HepG2 (cell line): Measurements from ENCODE around the gene DCTN4. TPM values are rescaled to one million over a fixed set of nuclear protein-coding genes. Genes with fewer than 3 reads are reported as not detected.

Source experiments
- ARID3A ChIP-seq: IDR thresholded peaks from 2 replicates; pipeline ENCODE4 v1.6.1; 2012; ENCODE audit warnings: low read depth, low read length, improper control_type of control experiment
- ARNTL ChIP-seq: sonication (generic); formaldehyde crosslinking; IDR thresholded peaks from 2 replicates; pipeline ENCODE4 v1.4.0; 2020; ENCODE audit warnings: mild to moderate bottlenecking, missing genetic modification reagents
- BCL3 ChIP-seq: sonication (generic); formaldehyde crosslinking; IDR thresholded peaks from 2 replicates; pipeline ENCODE4 v1.5.1; 2020; ENCODE audit warnings: mild to moderate bottlenecking, missing genetic modification reagents, moderate library complexity
- BRD4 ChIP-seq: sonication (generic); formaldehyde crosslinking; IDR thresholded peaks from 2 replicates; pipeline ENCODE4 v1.4.0; 2020; ENCODE audit warnings: missing genetic modification reagents
- DMAP1 ChIP-seq: IDR thresholded peaks from 2 replicates; pipeline ENCODE4 v1.6.1; 2016
- FOSL1 ChIP-seq: sonication (generic); formaldehyde crosslinking; IDR thresholded peaks from 2 replicates; pipeline ENCODE4 v1.9.0; 2021; ENCODE audit warnings: missing genetic modification reagents, borderline replicate concordance
- FOXK1 ChIP-seq: sonication (generic); formaldehyde crosslinking; IDR thresholded peaks from 2 replicates; pipeline ENCODE4 v1.4.0; 2020; ENCODE audit warnings: low read depth, missing genetic modification reagents, borderline replicate concordance
- HOXA3 ChIP-seq: sonication (generic); formaldehyde crosslinking; IDR thresholded peaks from 2 replicates; pipeline ENCODE4 v1.5.0; 2020; ENCODE audit warnings: missing genetic modification reagents
- KDM1A ChIP-seq: IDR thresholded peaks from 2 replicates; pipeline ENCODE4 v1.6.1; 2016; ENCODE audit warnings: missing compliant biosample characterization
- KDM2A ChIP-seq: sonication (generic); formaldehyde crosslinking; IDR thresholded peaks from 2 replicates; pipeline ENCODE4 v1.4.0; 2020; ENCODE audit warnings: low read depth, missing genetic modification reagents, borderline replicate concordance
- KLF13 ChIP-seq: sonication (generic); formaldehyde crosslinking; IDR thresholded peaks from 2 replicates; pipeline ENCODE4 v1.4.0; 2020; ENCODE audit warnings: mild to moderate bottlenecking, missing genetic modification reagents
- KMT2A ChIP-seq: sonication (generic); formaldehyde crosslinking; IDR thresholded peaks from 2 replicates; pipeline ENCODE4 v1.4.0; 2020; ENCODE audit warnings: missing genetic modification reagents
- PHF20 ChIP-seq: sonication (generic); formaldehyde crosslinking; IDR thresholded peaks from 2 replicates; pipeline ENCODE4 v1.5.0; 2020; ENCODE audit warnings: mild to moderate bottlenecking, missing genetic modification reagents
- POGZ ChIP-seq: sonication (generic); formaldehyde crosslinking; IDR thresholded peaks from 2 replicates; pipeline ENCODE4 v1.4.0; 2020; ENCODE audit warnings: mild to moderate bottlenecking, missing genetic modification reagents
- RORA ChIP-seq: sonication (generic); formaldehyde crosslinking; IDR thresholded peaks from 2 replicates; pipeline ENCODE4 v1.5.0; 2020; ENCODE audit warnings: mild to moderate bottlenecking, missing genetic modification reagents, moderate library complexity
- SP4 ChIP-seq: sonication (generic); formaldehyde crosslinking; IDR thresholded peaks from 2 replicates; pipeline ENCODE4 v1.8.1; 2023; ENCODE audit warnings: mild to moderate bottlenecking, missing genetic modification reagents
- ZMYM3 ChIP-seq: sonication (generic); formaldehyde crosslinking; IDR thresholded peaks from 2 replicates; pipeline ENCODE4 v1.5.1; 2020; ENCODE audit warnings: mild to moderate bottlenecking, missing genetic modification reagents
- ZNF207 ChIP-seq: fragments of 450-650 bp; IDR thresholded peaks from 2 replicates; pipeline ENCODE4 v1.6.1; 2016; ENCODE audit warnings: antibody characterized with exemption, borderline replicate concordance
- ZNF263 ChIP-seq: sonication (generic); formaldehyde crosslinking; IDR thresholded peaks from 2 replicates; pipeline ENCODE4 v1.4.0; 2020; ENCODE audit warnings: missing genetic modification reagents
- ZNF317 ChIP-seq: sonication (generic); formaldehyde crosslinking; IDR thresholded peaks from 2 replicates; pipeline ENCODE4 v1.5.0; 2020; ENCODE audit warnings: mild to moderate bottlenecking, missing genetic modification reagents
- ZNF354B ChIP-seq: sonication (generic); formaldehyde crosslinking; IDR thresholded peaks from 2 replicates; pipeline ENCODE4 v1.8.0; 2022; ENCODE audit warnings: mild to moderate bottlenecking, missing genetic modification reagents
- ZNF431 ChIP-seq: sonication (generic); formaldehyde crosslinking; IDR thresholded peaks from 2 replicates; pipeline ENCODE4 v1.9.0; 2022; ENCODE audit warnings: missing genetic modification reagents, low read depth, mild to moderate bottlenecking, borderline replicate concordance
- ZNF547 ChIP-seq: sonication (generic); formaldehyde crosslinking; IDR thresholded peaks from 2 replicates; pipeline ENCODE4 v1.5.1; 2020; ENCODE audit warnings: mild to moderate bottlenecking, missing genetic modification reagents
- ZNF564 ChIP-seq: sonication (generic); formaldehyde crosslinking; IDR thresholded peaks from 2 replicates; pipeline ENCODE4 v1.8.1; 2023; ENCODE audit warnings: mild to moderate bottlenecking, missing genetic modification reagents
- ZNF605 ChIP-seq: sonication (generic); formaldehyde crosslinking; IDR thresholded peaks from 2 replicates; pipeline ENCODE4 v1.8.0; 2022; ENCODE audit warnings: mild to moderate bottlenecking, missing genetic modification reagents
- ZNF614 ChIP-seq: IDR thresholded peaks from 2 replicates; pipeline ENCODE4 v1.6.1; 2018; ENCODE audit warnings: missing biosample characterization, missing genetic modification reagents, inconsistent platforms, borderline replicate concordance
- ZNF720 ChIP-seq: sonication (generic); formaldehyde crosslinking; IDR thresholded peaks from 2 replicates; pipeline ENCODE4 v1.4.0; 2020; ENCODE audit warnings: missing genetic modification reagents
- ZNF724P ChIP-seq: sonication (generic); formaldehyde crosslinking; IDR thresholded peaks from 2 replicates; pipeline ENCODE4 v1.8.0; 2022; ENCODE audit warnings: missing genetic modification reagents, borderline replicate concordance
- ZNF761 ChIP-seq: sonication (generic); formaldehyde crosslinking; conservative IDR thresholded peaks from 2 replicates; pipeline ENCODE4 v1.4.0; 2020; ENCODE audit warnings: mild to moderate bottlenecking, missing genetic modification reagents
- polyA plus RNA-seq, 8 experiments: library from polyadenylated mRNA; depleted of rRNA in 3 of 8; stranded (reverse) in 7 of 8; unstranded in 1 of 8; fragments of >200 nt; fragmentation: Illumina TruSeq in 4 of 8; extraction: Trizol in 4 of 8; gene quantifications; 2 replicates each; pipeline versions ENCODE4 v1.2.1 to v1.2.3, GENCODE V29; 2011 to 2016; ENCODE audit warnings: low read depth in 4 of 8, missing spikeins in 1 of 8, mixed read lengths in 1 of 8; ENCODE audit not compliant: insufficient read depth in 1 of 8
- total RNA-seq, 5 experiments: library from RNA; depleted of rRNA; stranded (reverse); fragments of >200 nt; fragmentation: Illumina TruSeq; extraction: Trizol; gene quantifications; 2 replicates each; pipeline ENCODE4 v1.2.3, GENCODE V29; 2016; ENCODE audit warnings: low read depth in 1 of 5

The DCTN4 gene
- total and polyA plus RNA-seq, 2 of the 13 experiments (the other 11 are each of a cell fraction or from before 2014, with no cell fraction given): 24.1 to 26.9 TPM

GRCh38 chr5:150700594-150701377, 58.0 kb downstream of the DCTN4 start, which contains the start of gene RBM22 (continued):
- TF ChIP-seq KDM2A (peak; percentile 94), ZMYM3 (CRISPR knock-in tag) (peak; percentile 48; the same call in 1 of the 2 replicates), ZNF720 (CRISPR knock-in tag) (no peak), POGZ (CRISPR knock-in tag) (peak; percentile 88), ZNF761 (CRISPR knock-in tag) (no peak), ARNTL (CRISPR knock-in tag) (0 out of 2 replicates have a peak, but pooled peaks have one; percentile 29), ZNF564 (CRISPR knock-in tag) (peak; percentile 40; the same call in 1 of the 2 replicates), HOXA3 (CRISPR knock-in tag) (peak; percentile 92), KLF13 (CRISPR knock-in tag) (no peak), ZNF354B (CRISPR knock-in tag) (peak; percentile 73; the same call in 1 of the 2 replicates), FOXK1 (CRISPR knock-in tag) (peak; percentile 94), ZNF547 (CRISPR knock-in tag) (peak; percentile 84; the same call in 1 of the 2 replicates), ZNF605 (peak; percentile 88), ZNF263 (CRISPR knock-in tag) (peak; percentile 66), RORA (no peak), PHF20 (CRISPR knock-in tag) (peak; percentile 95), ZNF614 (CRISPR knock-in tag) (0 out of 2 replicates have a peak, but pooled peaks have one; percentile 54), KDM1A (CRISPR knock-in tag) (no peak), DMAP1 (peak; percentile 88; the same call in 1 of the 2 replicates), BCL3 (CRISPR knock-in tag) (0 out of 2 replicates have a peak, but pooled peaks have one; percentile 63), FOSL1 (CRISPR knock-in tag) (no peak), SP4 (CRISPR knock-in tag) (peak; percentile 82), ZNF431 (CRISPR knock-in tag) (no peak), BRD4 (CRISPR knock-in tag) (peak; percentile 2; the same call in 1 of the 2 replicates), ARID3A (no peak), KMT2A (CRISPR knock-in tag) (peak; percentile 60; the same call in 1 of the 2 replicates), ZNF724P (CRISPR knock-in tag) (peak; percentile 80; the same call in 1 of the 2 replicates), ZNF317 (CRISPR knock-in tag) (peak; percentile 87), ZNF207 (no peak)
